Posterior vena cava (tissue), 2 donors: ENCODE data around the gene XK. TPM values are rescaled to one million over a fixed set of nuclear protein-coding genes. Genes with fewer than 3 reads are reported as not detected.
"Not testable (repeated sequence)": the region's sequence is repeated elsewhere in the genome, so short reads cannot be mapped to it uniquely, and the experiment has no call there.

Experiments used
- DNase-seq: peaks from one replicate; pipeline ENCODE4 v3.0.0-alpha.2; 2020; ENCODE audit warnings: low spot score
- intact Hi-C, 2 donors: fragments of 100-400 bp; cut with DNase I; formaldehyde crosslinking; loops; one replicate each; pipeline versions ENCODE4 v1.14.1 to v1.14.2; 2022 to 2023
- long read RNA-seq, 2 donors: library from polyadenylated mRNA; unstranded; transcript quantifications; one replicate each; pipeline ENCODE4 v2.0.0, GENCODE V29; 2020 to 2021
- total RNA-seq, 2 donors: library from RNA; stranded (reverse); fragmentation: NEBNext Ultra II Directional; extraction: Animal tissue kit (Norgen Biotek cat#: 25700); gene quantifications; one replicate each; pipeline ENCODE4 v1.2.1, GENCODE V29; 2021
- donor health status: DM: yes; HTN: yes; CAD: no.
- donor health status: DM: yes; HTN: yes; CAD: no.

XK gene
- 1 to 10 TPM; 1.6 to 1.7 TPM for total RNA-seq
- long read RNA-seq, donor 1 = 0 reads
- long read RNA-seq, donor 2 = 0 reads

GRCh38 chrX:37685381-37686359 lies at the start of gene XK:
Gene XK (plus strand): TSS chrX:37685791. CDS start chrX:37685962, 171 bp downstream.
- intact Hi-C loops = no loop called here
- DNase-seq = peak; percentile 82

- DNase-seq = no peak
- intact Hi-C loops = no loop called here
These were observed 47.5 kb upstream of the XK start for GRCh38 chrX:37638047-37638446.

GRCh38 chrX:37640142-37640541 lies 45.4 kb upstream of the XK start:
- intact Hi-C loops = no loop called here

GRCh38 chrX:37641859-37642258 lies 43.7 kb upstream of the XK start:
- DNase-seq = no peak
- intact Hi-C loops = no loop called here

More at GRCh38 chrX:37640142-37640541, 45.4 kb upstream of the XK start:
- DNase-seq = no peak

GRCh38 chrX:37644381-37645305 lies 40.9 kb upstream of the XK start:
- no peak for DNase-seq
- intact Hi-C loops = no loop called here

- DNase-seq = no peak
- intact Hi-C loops = no loop called here
These were observed 39.3 kb upstream of the XK start for GRCh38 chrX:37646254-37646653.

- not testable (repeated sequence) for DNase-seq
- intact Hi-C loops = loop anchor here in 1 of 2 donors (5.0 kb wide), 1 partner anchor 164 kb away; no protein-coding TSS in a partner anchor
These were observed 34.7 kb upstream of the XK start for GRCh38 chrX:37650879-37651278.

- DNase-seq = no peak
- intact Hi-C loops = loop anchor here in 1 of 2 donors (5.0 kb wide), 1 partner anchor 165 kb away; no protein-coding TSS in a partner anchor
These were observed 33.6 kb upstream of the XK start for GRCh38 chrX:37651921-37652452.

- intact Hi-C loops = loop anchor here in 1 of 2 donors (5.0 kb wide), 1 partner anchor 165 kb away; no protein-coding TSS in a partner anchor
- no peak for DNase-seq
These were observed 32.9 kb upstream of the XK start for GRCh38 chrX:37652589-37653231.

- DNase-seq = no peak
- intact Hi-C loops = loop anchor here in 1 of 2 donors (5.0 kb wide), 1 partner anchor 166 kb away; no protein-coding TSS in a partner anchor
These were observed 32.0 kb upstream of the XK start for GRCh38 chrX:37653397-37654085.

GRCh38 chrX:37658343-37659030 lies 27.1 kb upstream of the XK start:
- no peak for DNase-seq
- intact Hi-C loops = no loop called here

GRCh38 chrX:37659047-37659446 lies 26.5 kb upstream of the XK start:
- DNase-seq = no peak
- intact Hi-C loops = no loop called here

- no peak for DNase-seq
- intact Hi-C loops = no loop called here
These were observed 23.4 kb upstream of the XK start for GRCh38 chrX:37662181-37662580.

GRCh38 chrX:37666516-37666915 lies 19.1 kb upstream of the XK start:
- intact Hi-C loops = no loop called here
- DNase-seq = no peak

- intact Hi-C loops = no loop called here
These were observed 18.4 kb upstream of the XK start for GRCh38 chrX:37667141-37667540.

GRCh38 chrX:37672563-37672962 lies 13.0 kb upstream of the XK start:
- DNase-seq = no peak

More at GRCh38 chrX:37667141-37667540, 18.4 kb upstream of the XK start:
- no peak for DNase-seq

GRCh38 chrX:37676811-37677210 lies 8.8 kb upstream of the XK start:
- intact Hi-C loops = no loop called here
- no peak for DNase-seq

More at GRCh38 chrX:37672563-37672962, 13.0 kb upstream of the XK start:
- intact Hi-C loops = no loop called here

GRCh38 chrX:37677243-37677642 lies 8.3 kb upstream of the XK start:
- intact Hi-C loops = no loop called here

More at GRCh38 chrX:37677243-37677642, 8.3 kb upstream of the XK start:
- DNase-seq = no peak
